ENCODE measurements around the gene TEC.

GRCh38 chr4:48112017-48112667, 157.5 kb downstream of the TEC start:
- TF ChIP-seq YY1 (IDR thresholded peaks at IDR 0.05; ENCODE audit: low read depth) (no peak), RAD21 (IDR thresholded peaks at IDR 0.05; ENCODE audit: low read depth) (no peak), TCF12 (IDR thresholded peaks at IDR 0.05; ENCODE audit: low read depth) (no peak), NFIC (IDR thresholded peaks at IDR 0.05) (no peak), TAF1 (IDR thresholded peaks at IDR 0.05; ENCODE audit: low read depth) (no peak), MAX (IDR thresholded peaks at IDR 0.05) (no peak), REST (IDR thresholded peaks at IDR 0.05; ENCODE audit: low read depth) (no peak), ZBTB7A (IDR thresholded peaks at IDR 0.05; ENCODE audit: low read depth) (no peak), TEAD4 (IDR thresholded peaks at IDR 0.05) (no peak)
